K562 (cell line): ENCODE results near the gene FIZ1.

Source experiments
- BDP1 ChIP-seq: IDR thresholded peaks from 3 replicates; pipeline ENCODE4 v1.6.1; 2011; ENCODE audit not compliant: insufficient read length, insufficient read depth
- CEBPB ChIP-seq: fragments of 450-650 bp; IDR thresholded peaks from 2 replicates; pipeline ENCODE4 v1.6.1; 2016; ENCODE audit warnings: missing genetic modification characterization, missing compliant biosample characterization
- EP400 ChIP-seq: fragments of 450-650 bp; IDR thresholded peaks from 2 replicates; pipeline ENCODE4 v1.6.1; 2017; ENCODE audit warnings: antibody characterized with exemption, mild to moderate bottlenecking, moderate library complexity
- SMC3 ChIP-seq: conservative IDR thresholded peaks from 2 replicates; pipeline ENCODE4 v1.6.1; 2011; ENCODE audit warnings: low read depth, low read length, improper control_type of control experiment; ENCODE audit not compliant: insufficient read depth
- ZFX ChIP-seq: sonication (generic); formaldehyde crosslinking; IDR thresholded peaks from 2 replicates; pipeline ENCODE4 v1.8.0; 2022; ENCODE audit warnings: mild to moderate bottlenecking, missing genetic modification reagents, moderate library complexity
- TF ChIP-seq, protein P1 (sequence below), 3 experiments: IDR thresholded peaks in 2 of 3; conservative IDR thresholded peaks in 1 of 3; 2 replicates each; pipeline ENCODE4 v1.5.1; 2011 to 2012; ENCODE audit warnings: low read length in 3 of 3, mild to moderate bottlenecking in 3 of 3, control low read depth in 2 of 3, improper control_type of control experiment in 1 of 3, inconsistent platforms in 1 of 3, low read depth in 1 of 3, mixed read lengths in 1 of 3, moderate library complexity in 1 of 3; ENCODE audit not compliant: insufficient read depth in 2 of 3

DNA sequence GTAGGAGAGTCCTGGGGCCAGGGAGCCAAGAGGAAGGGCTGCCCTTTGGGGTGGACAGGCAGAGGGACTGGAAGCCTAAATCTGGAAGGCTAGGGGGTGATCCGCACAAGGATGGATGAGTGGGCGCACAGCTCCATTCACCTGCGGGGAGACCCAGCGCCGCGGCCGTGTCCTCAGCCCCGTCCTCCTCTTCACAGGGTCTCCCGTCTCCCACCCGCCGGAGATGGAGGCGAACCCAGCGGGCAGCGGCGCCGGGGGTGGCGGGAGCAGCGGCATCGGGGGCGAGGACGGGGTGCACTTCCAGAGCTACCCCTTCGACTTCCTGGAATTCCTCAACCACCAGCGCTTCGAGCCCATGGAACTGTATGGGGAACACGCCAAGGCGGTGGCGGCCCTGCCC is 14.1 kb upstream of the FIZ1 start:
- TF ChIP-seq ZFX (CRISPR knock-in tag): no peak
- TF ChIP-seq SMC3: no peak
- no peak for TF ChIP-seq EP400
- no peak for TF ChIP-seq BDP1
- TF ChIP-seq, protein P1, sequence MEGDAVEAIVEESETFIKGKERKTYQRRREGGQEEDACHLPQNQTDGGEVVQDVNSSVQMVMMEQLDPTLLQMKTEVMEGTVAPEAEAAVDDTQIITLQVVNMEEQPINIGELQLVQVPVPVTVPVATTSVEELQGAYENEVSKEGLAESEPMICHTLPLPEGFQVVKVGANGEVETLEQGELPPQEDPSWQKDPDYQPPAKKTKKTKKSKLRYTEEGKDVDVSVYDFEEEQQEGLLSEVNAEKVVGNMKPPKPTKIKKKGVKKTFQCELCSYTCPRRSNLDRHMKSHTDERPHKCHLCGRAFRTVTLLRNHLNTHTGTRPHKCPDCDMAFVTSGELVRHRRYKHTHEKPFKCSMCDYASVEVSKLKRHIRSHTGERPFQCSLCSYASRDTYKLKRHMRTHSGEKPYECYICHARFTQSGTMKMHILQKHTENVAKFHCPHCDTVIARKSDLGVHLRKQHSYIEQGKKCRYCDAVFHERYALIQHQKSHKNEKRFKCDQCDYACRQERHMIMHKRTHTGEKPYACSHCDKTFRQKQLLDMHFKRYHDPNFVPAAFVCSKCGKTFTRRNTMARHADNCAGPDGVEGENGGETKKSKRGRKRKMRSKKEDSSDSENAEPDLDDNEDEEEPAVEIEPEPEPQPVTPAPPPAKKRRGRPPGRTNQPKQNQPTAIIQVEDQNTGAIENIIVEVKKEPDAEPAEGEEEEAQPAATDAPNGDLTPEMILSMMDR (IDR thresholded peaks at IDR 0.05 in 2 of 3, conservative IDR thresholded peaks at IDR 0.05 in 1 of 3; ENCODE audit: insufficient read depth in 2 of 3, low read depth in 1 of 3, low read length in 3 of 3): no peak
- TF ChIP-seq CEBPB (tag): no peak
